Measurements from ENCODE around the gene SIGLEC8. TPM values are rescaled to one million over a fixed set of nuclear protein-coding genes. Genes with fewer than 3 reads are reported as not detected.

Gene SIGLEC8
- total RNA-seq, 2 donors from 2014 or later: 0.08 to 0.26 TPM

DNA sequence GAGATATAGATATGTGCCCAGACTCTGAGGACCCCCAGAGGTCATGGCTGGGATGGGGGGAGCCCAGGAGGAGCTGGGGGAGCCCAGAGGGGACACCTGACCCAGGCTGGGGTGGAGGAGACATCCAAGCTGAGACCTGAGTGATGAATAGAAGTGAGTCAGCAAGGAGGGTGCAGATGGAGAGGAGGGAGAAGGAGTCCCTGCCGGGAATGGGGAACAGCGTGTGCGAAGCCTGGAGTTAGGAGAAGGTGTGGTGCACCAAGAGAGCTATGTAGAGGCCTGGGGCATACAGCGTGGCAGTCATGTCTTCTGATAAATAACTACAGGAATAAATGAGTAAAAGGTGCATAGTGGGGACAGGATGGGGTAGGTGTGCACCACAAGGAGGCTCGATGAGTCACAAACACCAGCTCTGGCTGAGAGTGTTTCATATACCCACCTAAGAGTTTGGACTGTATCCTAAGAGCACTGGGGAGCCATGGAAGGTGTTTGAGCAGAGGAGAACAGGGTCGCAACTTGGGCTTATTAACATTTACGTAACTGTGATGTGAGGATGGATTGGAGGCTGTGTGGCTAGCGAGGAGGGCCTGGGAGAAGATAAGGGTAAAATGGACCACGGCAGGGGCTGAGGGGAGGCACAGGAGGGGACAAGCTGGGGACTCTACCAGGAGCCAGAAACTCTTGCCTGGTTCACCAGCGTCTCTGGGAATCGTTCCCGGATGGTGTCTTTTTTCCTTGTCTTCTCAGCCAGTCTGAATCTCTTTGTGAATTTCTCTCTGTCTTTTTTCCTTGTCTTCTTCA lies 21.5 kb upstream of the SIGLEC8 start:
- H3K27me3 ChIP-seq: no peaks in the 10 kb centered on the region

DNA sequence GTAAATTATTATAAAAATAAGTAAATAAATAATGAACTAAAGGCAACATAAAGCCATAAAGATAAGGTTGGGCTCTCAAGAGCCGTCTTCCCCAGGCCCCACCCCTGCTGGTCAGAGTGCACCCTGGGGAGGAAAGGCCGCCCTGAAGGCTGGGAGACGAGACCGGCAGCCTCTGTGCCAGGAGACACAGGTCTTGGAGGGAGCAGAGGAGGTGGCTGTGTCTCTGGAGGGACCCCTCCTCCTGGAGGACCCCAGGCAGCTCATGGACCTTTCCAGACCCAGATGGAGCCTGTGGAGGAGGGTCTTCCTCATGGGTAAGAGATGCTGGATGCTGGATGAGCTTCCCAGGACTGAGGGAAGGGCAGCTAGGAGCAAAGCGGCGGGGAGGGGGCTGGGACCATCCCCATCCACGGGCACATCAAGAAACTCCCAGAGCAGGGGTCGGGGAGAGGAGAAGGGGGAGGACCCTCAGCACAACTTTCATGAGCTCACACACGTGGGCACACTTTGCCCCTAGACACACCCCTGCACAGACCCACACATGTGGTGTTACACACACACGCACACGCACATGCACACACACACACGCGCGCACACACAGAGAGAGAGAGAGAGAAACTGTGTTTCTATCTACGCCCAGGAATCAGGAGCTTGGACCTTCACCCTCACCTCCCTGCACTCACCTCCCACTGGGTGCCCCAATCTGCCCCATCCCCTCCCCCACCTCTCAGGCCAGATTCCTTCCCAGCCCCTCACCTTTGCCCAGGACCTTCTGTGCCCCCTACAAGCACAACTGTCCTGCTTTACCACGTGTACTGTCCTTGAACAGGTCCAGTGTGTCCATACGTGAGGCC lies 20.4 kb upstream of the SIGLEC8 start, which contains the start of gene CEACAM18:
TSS of gene CEACAM18 (plus strand) at position 159 of the 854 bp plus-strand sequence.
- TF ChIP-seq, protein P1, sequence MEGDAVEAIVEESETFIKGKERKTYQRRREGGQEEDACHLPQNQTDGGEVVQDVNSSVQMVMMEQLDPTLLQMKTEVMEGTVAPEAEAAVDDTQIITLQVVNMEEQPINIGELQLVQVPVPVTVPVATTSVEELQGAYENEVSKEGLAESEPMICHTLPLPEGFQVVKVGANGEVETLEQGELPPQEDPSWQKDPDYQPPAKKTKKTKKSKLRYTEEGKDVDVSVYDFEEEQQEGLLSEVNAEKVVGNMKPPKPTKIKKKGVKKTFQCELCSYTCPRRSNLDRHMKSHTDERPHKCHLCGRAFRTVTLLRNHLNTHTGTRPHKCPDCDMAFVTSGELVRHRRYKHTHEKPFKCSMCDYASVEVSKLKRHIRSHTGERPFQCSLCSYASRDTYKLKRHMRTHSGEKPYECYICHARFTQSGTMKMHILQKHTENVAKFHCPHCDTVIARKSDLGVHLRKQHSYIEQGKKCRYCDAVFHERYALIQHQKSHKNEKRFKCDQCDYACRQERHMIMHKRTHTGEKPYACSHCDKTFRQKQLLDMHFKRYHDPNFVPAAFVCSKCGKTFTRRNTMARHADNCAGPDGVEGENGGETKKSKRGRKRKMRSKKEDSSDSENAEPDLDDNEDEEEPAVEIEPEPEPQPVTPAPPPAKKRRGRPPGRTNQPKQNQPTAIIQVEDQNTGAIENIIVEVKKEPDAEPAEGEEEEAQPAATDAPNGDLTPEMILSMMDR (IDR thresholded peaks at IDR 0.05): no peak
- H3K4me3 ChIP-seq: no peak within 1 kb of the TSS
- no peaks in the 10 kb centered on the region for H3K27me3 ChIP-seq
- H3K4me1 ChIP-seq: no peaks in the 10 kb centered on the region
- H3K36me3 ChIP-seq: no peaks in the 10 kb centered on the region
- no peaks in the 10 kb centered on the region for H3K9me3 ChIP-seq
- DNase-seq (ENCODE audit: low spot score): no peak
- no peak within 1 kb of the TSS for H3K27ac ChIP-seq

More for the DNA sequence above, 21.5 kb upstream of the SIGLEC8 start:
- H3K4me3 ChIP-seq: no peak overlapping the region
- H3K36me3 ChIP-seq: no peaks in the 10 kb centered on the region
- H3K4me1 ChIP-seq: no peaks in the 10 kb centered on the region
- TF ChIP-seq, protein P1 (IDR thresholded peaks at IDR 0.05): no peak
- DNase-seq (ENCODE audit: low spot score): no peak
- no peak overlapping the region for H3K27ac ChIP-seq
- no peaks in the 10 kb centered on the region for H3K9me3 ChIP-seq

DNA sequence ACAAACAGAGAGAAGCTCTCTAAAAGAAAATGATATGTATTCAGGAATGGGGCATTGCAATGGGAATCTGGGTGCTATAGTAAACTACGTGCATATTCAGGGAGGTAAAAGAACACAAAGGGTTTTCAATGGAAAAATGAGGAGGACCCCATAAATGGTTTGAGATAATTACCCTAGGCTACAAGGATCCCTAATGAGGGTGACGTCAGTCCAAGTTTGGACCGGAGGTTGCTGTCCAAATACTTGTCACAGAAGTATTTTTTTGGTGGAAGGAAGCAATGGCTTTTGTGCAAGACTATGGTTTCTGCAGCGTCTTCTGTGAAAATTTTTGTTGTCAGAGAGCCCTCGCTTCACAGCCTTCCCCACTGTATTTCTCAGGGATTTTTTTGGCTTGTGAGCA lies 19.1 kb upstream of the SIGLEC8 start:
- Histone ChIP-seq H3K27ac (no peak overlapping the region), H3K9me3 (no peaks in the 10 kb centered on the region), H3K36me3 (no peaks in the 10 kb centered on the region), H3K27me3 (no peaks in the 10 kb centered on the region), H3K4me1 (no peaks in the 10 kb centered on the region), H3K4me3 (no peak overlapping the region)
- TF ChIP-seq, protein P1 (IDR thresholded peaks at IDR 0.05): no peak
- DNase-seq (ENCODE audit: low spot score): no peak

DNA sequence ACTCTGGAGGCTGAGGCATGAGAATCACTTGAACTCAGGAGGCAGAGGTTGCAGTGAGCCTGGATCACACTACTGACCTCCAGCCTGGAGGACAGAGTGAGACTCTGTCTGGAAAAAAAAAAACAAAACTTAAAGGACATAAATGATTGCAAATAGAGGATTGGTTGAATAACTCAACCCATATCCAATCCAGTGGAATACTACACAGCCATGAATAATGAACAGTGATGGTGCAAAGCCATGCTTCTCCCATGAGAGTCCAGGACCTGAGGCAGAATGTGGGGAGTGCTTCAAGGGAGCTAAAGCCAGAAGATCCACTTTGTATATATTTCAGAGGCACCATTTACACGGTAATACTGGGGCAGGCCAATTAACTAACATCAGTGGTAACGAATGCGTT lies 17.9 kb upstream of the SIGLEC8 start:
- Histone ChIP-seq H3K36me3 (no peaks in the 10 kb centered on the region), H3K4me3 (no peak overlapping the region), H3K9me3 (no peaks in the 10 kb centered on the region), H3K27me3 (no peaks in the 10 kb centered on the region), H3K4me1 (no peaks in the 10 kb centered on the region), H3K27ac (no peak overlapping the region)
- DNase-seq (ENCODE audit: low spot score): no peak
- TF ChIP-seq, protein P1 (IDR thresholded peaks at IDR 0.05): no peak

DNA sequence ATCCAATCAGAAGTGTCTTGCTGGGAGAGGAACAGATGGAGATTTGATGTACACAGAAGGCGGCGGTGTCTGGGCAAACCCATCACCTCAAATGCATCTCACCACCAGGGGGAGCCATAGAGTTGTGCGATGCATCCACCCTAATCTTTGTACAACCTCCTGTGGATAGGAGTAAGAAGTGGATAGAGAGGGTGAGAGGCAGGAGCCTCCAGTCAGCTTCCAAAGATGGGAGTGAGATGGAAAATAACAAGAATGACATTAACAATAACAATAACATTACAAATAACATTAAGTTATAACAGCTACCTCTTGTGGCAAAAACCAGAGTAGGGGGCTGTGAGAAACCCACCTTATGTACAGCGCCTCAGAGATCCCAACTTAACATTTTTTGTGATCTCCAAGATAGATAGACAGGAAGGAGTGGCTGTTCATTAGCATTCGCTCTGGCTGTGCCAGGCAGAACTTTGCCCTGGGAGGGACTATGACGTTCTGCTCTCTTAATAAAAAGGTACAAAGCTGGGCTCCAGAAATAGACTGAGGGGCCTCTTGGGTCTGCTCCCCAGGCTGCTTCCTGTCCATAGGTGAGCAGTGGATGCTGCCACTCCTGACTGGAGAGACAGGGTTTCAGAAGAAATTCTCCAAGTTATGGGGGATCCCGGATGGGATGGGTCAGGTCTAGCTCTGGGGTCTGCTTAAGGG lies 14.9 kb upstream of the SIGLEC8 start:
- no peaks in the 10 kb centered on the region for H3K36me3 ChIP-seq
- no peaks in the 10 kb centered on the region for H3K9me3 ChIP-seq
- no peaks in the 10 kb centered on the region for H3K27me3 ChIP-seq
- peak; percentile 89 for DNase-seq (ENCODE audit: low spot score)
- H3K27ac ChIP-seq: no peak overlapping the region
- TF ChIP-seq, protein P1 (IDR thresholded peaks at IDR 0.05): peak; percentile 68 to 90
- H3K4me3 ChIP-seq: no peak overlapping the region
- H3K4me1 ChIP-seq: no peaks in the 10 kb centered on the region

All from right atrium auricular region (tissue), 2 donors.